Tibial artery (tissue), 4 donors: ENCODE results near the gene LILRA1.
"Not testable (repeated sequence)": the region's sequence is repeated elsewhere in the genome, so short reads cannot be mapped to it uniquely, and the experiment has no call there.

Source experiments
- DNase-seq, 2 donors: peaks; one replicate each; pipeline ENCODE4 v3.0.0-alpha.2; 2019
- H3K27ac ChIP-seq, 2 donors: fragments of 200-600 bp; sonication (generic) in 1 of 2; 1 replicate in 1 of 2; 2 replicates in 1 of 2; pipeline ENCODE4 v1.5.1; 2018 to 2019; ENCODE audit warnings: mild to moderate bottlenecking in 1 of 2
- H3K27me3 ChIP-seq, 2 donors: fragments of 200-600 bp; sonication (generic) in 1 of 2; one replicate each; pipeline versions ENCODE4 v1.5.1 to v1.6.0; 2016 to 2019
- H3K36me3 ChIP-seq, 3 donors: fragments of 200-600 bp; sonication (generic) in 2 of 3; one replicate each; pipeline ENCODE4 v1.5.1; 2016 to 2019; ENCODE audit warnings: mild to moderate bottlenecking in 2 of 3
- H3K4me1 ChIP-seq, 4 donors: fragments of 200-600 bp; sonication (generic) in 2 of 4; 1 replicate in 3 of 4; 2 replicates in 1 of 4; pipeline ENCODE4 v1.5.1; 2016 to 2019
- H3K4me3 ChIP-seq, 2 donors: fragments of 200-600 bp; sonication (generic) in 1 of 2; 1 replicate in 1 of 2; 2 replicates in 1 of 2; pipeline ENCODE4 v1.5.1; 2018 to 2019; ENCODE audit warnings: mild to moderate bottlenecking in 2 of 2
- H3K9me3 ChIP-seq, 3 donors: fragments of 200-600 bp; sonication (generic) in 1 of 3; one replicate each; pipeline ENCODE4 v1.5.1; 2016 to 2019
- CTCF ChIP-seq, 2 experiments: fragments of 200-600 bp in 1 of 2; fragments of 450-650 bp in 1 of 2; IDR thresholded peaks; one replicate each; pipeline ENCODE4 v1.5.1; 2017 to 2019; ENCODE audit warnings: antibody characterized with exemption in 2 of 2, mild to moderate bottlenecking in 1 of 2, moderate library complexity in 1 of 2
- intact Hi-C: fragments of 100-400 bp; cut with DNase I; formaldehyde crosslinking; loops from one replicate; pipeline ENCODE4 v1.15.0; 2023; ENCODE audit warnings: low total_unique reads

The LILRA1 gene

GRCh38 chr19:54570316-54570715 is 23.1 kb upstream of the LILRA1 start:
- no peaks in the 10 kb centered on the region for H3K27me3 ChIP-seq
- TF ChIP-seq CTCF (IDR thresholded peaks at IDR 0.05): no peak
- intact Hi-C loops: no loop called here
- no peak for DNase-seq
- no peak overlapping the region for H3K4me3 ChIP-seq
- H3K4me1 ChIP-seq: no peaks in the 10 kb centered on the region
- H3K9me3 ChIP-seq: no peaks in the 10 kb centered on the region
- no peak overlapping the region for H3K27ac ChIP-seq
- no peaks in the 10 kb centered on the region for H3K36me3 ChIP-seq

DNA sequence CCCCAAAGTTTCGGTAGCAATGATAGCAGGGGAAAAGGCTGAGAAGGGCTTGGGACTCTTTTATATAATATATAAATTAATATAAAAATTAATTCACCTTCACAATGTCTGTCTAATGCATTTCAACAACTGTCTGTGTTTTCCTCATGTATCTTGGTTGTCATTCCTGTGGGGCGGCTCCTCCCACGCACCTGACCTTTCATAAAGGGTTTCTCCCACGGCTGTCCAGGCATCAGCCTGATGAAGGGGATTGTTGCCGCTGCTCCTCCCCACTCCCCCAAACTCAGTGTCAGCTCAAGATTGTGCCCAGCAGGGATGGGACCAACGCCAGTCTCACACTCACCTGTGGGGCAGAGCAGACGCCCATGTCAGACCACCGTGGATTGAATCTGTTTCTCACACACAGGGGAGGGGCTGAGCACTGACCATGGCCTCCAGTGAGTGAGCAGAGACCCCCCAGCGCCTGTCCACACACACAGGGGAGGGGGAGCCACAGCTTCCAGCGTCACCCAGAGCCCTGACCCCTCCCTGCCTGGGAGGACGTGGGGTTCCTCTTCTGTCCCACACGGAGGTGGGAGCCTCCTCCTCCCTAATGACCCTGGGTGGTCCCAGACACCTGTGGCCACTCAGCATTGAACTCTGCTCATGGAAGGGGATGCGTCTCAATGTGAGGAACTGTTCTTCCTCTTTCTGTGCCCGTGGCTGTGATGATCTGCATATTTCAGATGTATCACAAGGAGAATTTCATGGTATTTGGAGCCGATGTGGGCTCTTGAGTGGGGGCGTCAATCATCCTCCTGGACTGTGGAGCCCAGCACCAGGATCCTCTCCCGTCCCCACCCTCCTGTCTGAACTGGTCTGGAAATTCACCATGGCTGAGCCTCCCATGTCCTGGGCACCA is 21.5 kb upstream of the LILRA1 start:
- intact Hi-C loops, H3K9me3 ChIP-seq, H3K4me1 ChIP-seq, H3K36me3 ChIP-seq, H3K4me3 ChIP-seq, DNase-seq, H3K27me3 ChIP-seq, H3K27ac ChIP-seq: not testable (repeated sequence)

GRCh38 chr19:54572696-54573311 is 20.6 kb upstream of the LILRA1 start:
- Histone ChIP-seq H3K36me3 (no peaks in the 10 kb centered on the region), H3K4me3 (no peak overlapping the region), H3K9me3 (no peaks in the 10 kb centered on the region), H3K27me3 (no peaks in the 10 kb centered on the region), H3K27ac (no peak overlapping the region), H3K4me1 (no peaks in the 10 kb centered on the region)
- intact Hi-C loops: no loop called here
- peak in 1 of 2 donors; percentile 44 for DNase-seq
- no peak for TF ChIP-seq CTCF (IDR thresholded peaks at IDR 0.05)

- Histone ChIP-seq H3K9me3 (no peaks in the 10 kb centered on the region), H3K27me3 (no peaks in the 10 kb centered on the region), H3K4me3 (no peak within 1 kb of the TSS), H3K36me3 (no peaks in the 10 kb centered on the region), H3K4me1 (no peaks in the 10 kb centered on the region), H3K27ac (no peak within 1 kb of the TSS)
- intact Hi-C loops: no loop called here
- no peak for TF ChIP-seq CTCF (IDR thresholded peaks at IDR 0.05)
- DNase-seq: no peak
These were observed 20.0 kb upstream of the LILRA1 start, which contains the start of gene LILRA2 for GRCh38 chr19:54573330-54573872. Gene LILRA2, plus strand, starts transcription at chr19:54573790. Its CDS starts 89 bp downstream, at chr19:54573879.

GRCh38 chr19:54574051-54574450 is 19.4 kb upstream of the LILRA1 start:
- no peak for DNase-seq
- Histone ChIP-seq H3K36me3 (no peaks in the 10 kb centered on the region), H3K4me1 (no peaks in the 10 kb centered on the region), H3K27ac (no peak overlapping the region), H3K9me3 (no peaks in the 10 kb centered on the region), H3K27me3 (no peaks in the 10 kb centered on the region), H3K4me3 (no peak overlapping the region)
- no peak for TF ChIP-seq CTCF (IDR thresholded peaks at IDR 0.05)
- intact Hi-C loops: no loop called here

DNA sequence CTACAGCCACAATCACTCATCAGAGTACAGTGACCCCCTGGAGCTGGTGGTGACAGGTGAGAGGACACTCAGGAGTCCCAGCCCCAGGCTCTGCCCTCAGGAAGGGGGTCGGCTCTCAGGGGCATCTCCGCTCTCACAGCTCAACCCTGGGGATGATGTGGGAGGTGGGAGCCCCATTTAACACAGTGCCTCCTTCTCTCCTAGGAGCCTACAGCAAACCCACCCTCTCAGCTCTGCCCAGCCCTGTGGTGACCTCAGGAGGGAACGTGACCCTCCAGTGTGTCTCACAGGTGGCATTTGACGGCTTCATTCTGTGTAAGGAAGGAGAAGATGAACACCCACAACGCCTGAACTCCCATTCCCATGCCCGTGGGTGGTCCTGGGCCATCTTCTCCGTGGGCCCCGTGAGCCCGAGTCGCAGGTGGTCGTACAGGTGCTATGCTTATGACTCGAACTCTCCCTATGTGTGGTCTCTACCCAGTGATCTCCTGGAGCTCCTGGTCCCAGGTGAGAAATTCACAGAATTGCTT is 18.8 kb upstream of the LILRA1 start:
- no peak for DNase-seq
- Histone ChIP-seq H3K4me3 (no peak overlapping the region), H3K9me3 (no peaks in the 10 kb centered on the region), H3K4me1 (no peaks in the 10 kb centered on the region), H3K36me3 (no peaks in the 10 kb centered on the region), H3K27me3 (no peaks in the 10 kb centered on the region), H3K27ac (no peak overlapping the region)
- intact Hi-C loops: no loop called here
- no peak for TF ChIP-seq CTCF (IDR thresholded peaks at IDR 0.05)

DNA sequence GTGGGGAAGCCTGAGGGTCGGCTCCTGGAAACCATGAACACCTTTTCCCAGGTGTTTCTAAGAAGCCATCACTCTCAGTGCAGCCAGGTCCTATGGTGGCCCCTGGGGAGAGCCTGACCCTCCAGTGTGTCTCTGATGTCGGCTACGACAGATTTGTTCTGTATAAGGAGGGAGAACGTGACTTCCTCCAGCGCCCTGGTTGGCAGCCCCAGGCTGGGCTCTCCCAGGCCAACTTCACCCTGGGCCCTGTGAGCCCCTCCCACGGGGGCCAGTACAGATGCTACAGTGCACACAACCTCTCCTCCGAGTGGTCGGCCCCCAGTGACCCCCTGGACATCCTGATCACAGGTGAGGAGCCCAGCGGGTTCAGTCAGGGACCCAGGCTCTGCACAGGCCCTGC is 18.2 kb upstream of the LILRA1 start:
- H3K36me3 ChIP-seq, H3K4me1 ChIP-seq, H3K27ac ChIP-seq, H3K9me3 ChIP-seq, H3K27me3 ChIP-seq, H3K4me3 ChIP-seq, DNase-seq, intact Hi-C loops: not testable (repeated sequence)
